T follicular helper cell (primary cell): Measurements from ENCODE around the gene SLC38A5.
"Not testable (repeated sequence)": the region's sequence is repeated elsewhere in the genome, so short reads cannot be mapped to it uniquely, and the experiment has no call there.

Source experiments
- DNase-seq: peaks from one replicate; pipeline ENCODE4 v3.0.0-alpha.2; 2020; ENCODE audit warnings: low read depth

The SLC38A5 gene

GRCh38 chrX:48468247-48468671 lies 1.8 kb downstream of the SLC38A5 start:
- no peak for DNase-seq

DNA sequence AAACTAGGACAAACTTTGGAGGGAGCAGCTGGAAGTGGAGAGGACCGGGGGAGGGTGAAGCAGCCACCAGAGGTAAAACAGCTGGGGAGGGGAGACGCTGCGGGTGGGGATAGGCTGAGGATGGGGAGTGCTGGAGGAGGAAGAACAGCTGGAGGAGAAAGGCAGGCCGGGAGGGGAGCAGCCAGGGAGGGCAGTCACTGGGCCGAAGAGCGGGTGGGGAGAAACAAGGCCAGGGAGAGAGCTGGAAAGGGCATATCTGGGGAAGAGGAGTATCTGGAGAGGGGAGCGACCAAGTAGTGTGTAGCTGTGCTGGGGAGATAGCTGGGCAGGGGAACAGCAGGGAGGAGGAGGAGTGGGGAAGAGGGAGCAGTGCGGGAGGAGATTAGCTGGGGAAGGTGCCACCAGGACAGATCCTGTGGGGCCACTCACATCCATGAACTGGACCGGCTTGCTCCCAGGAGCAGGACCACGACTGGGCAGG lies 2.7 kb downstream of the SLC38A5 start:
- DNase-seq: no peak

DNA sequence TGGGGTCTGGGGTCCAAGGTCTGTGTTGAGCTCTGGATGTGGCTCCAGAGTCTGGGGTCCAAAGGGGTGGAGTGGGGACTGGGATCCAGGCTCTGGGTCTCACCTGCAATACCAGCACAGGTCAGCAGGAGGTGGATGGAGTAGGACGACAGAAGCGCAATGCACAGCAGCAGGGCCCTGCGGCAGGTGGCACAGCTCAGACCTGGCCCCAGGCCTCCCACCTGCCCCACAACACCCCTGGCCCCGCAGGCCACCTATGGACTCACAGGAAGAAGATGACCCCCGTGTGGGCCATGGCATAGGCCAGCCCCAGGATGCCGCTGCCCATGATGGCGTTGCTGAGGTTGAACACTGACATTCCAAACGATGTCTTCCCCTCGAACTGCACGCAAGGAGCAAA lies 3.4 kb downstream of the SLC38A5 start:
- DNase-seq: no peak

- DNase-seq: no peak
Observed at GRCh38 chrX:48465336-48465933, 4.6 kb downstream of the SLC38A5 start.

DNA sequence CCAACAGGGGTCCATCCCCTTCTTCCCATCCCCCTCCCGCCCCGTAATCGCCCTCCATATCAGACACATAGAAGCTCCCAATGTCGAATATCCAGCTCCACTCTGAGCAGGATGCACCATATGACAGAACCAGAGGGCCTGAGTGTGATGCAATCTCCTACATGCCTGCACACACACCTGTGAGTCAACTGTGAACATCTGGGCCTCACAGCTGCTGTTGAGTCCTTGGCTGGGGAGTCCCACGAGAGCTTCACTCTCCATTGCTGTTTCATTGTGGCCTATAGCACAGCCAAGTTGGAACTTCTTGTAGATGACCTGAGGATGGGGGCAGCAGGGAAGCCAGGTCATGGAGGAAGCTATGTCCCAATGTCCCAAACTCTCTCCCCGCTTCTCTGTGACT lies 8.2 kb downstream of the SLC38A5 start:
- DNase-seq: no peak

DNA sequence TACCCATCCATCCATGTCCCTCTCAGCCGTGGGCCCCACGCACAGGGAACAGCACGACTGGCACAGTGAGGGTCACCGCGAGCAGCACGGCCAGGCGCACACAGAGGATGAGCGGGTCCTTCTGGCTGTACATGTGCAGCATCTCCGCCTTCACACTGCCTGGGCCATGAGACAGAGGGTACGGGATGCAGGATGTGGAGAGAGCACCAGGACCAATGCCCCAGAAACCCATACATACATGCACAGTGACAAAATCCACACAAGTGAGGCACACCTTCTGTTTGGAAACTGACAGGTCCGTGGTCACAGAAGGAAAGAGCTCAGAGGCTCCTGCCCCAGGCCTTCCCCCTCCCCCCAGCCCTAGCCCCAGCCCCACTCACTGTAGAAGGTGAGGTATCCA lies 9.5 kb downstream of the SLC38A5 start:
- DNase-seq: no peak

DNA sequence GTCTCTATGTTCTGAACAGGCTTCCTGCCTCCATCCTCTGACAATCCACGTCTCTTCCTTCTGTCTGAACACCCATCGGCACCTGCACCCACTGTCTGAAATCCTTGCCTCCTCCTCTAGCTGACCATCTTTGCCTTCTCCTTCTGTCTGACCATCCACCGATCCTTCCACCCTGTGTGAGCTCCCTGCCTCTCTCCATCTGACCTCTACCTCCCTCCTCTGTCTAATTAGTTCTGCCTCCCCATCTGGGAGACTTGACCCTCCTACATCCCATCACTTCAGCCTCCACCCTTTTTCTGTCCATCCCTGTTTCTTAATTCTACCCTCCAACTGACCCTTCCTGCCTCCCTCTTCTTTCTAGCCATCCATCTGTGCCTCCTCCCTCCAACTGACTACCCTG lies 10.0 kb downstream of the SLC38A5 start:
- DNase-seq: no peak

DNA sequence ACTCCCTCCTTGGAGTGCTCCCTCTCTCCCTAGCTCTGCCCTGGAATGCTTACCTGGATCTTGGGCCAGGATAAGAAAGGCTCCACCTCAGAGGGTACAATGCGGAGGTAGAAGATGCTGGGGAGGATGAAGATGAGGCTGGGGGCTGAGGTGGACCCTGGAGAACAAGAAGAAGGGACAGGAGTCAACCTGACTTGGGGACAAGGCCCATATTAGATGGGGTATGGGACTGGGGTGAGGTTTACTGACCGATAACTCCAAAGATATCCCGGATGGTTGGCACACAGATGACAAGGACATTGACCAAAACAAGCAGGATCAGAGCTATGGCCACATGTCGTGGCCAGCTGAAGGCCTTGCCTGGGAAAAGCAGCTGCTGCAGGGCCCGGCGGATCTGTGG lies 10.6 kb downstream of the SLC38A5 start:
- DNase-seq: no peak

- DNase-seq: no peak
Observed at GRCh38 chrX:48458711-48459110, 11.3 kb downstream of the SLC38A5 start.

DNA sequence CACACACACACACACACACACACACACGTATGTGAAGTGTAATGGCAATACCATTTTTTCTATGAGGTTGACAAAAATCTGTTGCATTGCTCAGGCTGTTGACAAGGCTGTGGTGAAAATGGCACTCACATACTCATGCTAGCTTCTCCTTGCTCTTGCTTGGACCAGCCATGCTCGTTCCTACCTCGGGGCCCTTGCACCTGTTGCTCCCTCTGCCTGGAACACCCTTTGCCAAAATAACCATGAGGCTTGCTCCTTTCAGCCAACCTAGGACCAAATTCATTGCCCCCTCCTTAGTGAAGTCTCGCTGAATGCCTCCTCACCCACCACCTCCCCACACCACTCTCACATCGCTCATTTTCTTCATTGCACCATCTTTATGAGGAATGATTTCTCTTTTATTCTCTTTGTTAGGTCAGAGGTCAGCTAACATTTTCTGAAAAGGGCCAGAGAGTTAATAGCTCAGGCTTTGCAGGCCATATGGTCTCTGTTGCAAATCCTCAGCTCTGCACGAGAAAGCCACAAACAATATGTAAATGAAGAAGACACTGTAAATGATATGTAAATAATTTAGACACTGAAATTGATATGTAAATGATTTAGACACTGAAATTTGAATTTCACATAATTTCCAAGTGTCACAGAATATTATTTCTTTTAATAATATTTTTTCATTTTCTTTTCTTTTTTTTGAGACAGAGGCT lies 13.3 kb downstream of the SLC38A5 start:
- DNase-seq: no peak

DNA sequence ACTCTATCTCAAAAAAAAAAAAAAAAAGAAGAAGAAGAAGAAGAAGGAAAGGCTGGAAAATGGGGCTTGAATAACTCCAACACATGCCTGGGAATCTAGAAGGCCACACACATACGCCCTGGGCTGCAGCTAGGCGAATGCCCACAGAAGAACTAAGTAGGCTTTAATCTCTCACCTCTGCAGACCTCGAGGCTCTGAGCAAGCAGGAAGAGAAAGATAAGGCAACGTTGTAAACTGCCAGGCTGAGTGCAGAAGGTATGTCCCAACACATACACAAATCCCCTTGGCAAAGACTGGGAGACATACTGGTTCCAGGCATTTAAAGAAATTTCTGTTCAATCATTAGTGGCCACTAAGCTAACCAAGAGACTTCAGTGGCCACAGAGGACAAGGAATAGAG lies 18.4 kb downstream of the SLC38A5 start:
- no peak for DNase-seq

DNA sequence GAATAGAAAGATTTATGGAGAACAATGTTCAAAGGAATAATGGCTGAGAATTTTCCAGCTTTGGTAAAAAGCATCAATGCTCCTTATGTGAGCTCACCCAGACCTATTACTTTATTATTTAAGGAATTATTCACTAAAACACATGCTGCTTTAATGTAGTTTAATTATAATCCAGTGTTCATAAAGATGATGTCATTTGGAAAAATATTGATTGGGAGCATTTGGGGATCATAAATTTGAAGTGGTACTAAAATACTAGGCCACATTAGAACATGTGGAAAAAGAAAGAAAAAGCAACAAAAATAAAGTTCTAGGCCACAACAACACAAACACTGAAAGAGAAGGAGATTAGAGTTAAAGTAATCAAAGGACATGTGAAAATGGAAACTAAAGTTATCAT lies 20.0 kb downstream of the SLC38A5 start:
- no peak for DNase-seq

DNA sequence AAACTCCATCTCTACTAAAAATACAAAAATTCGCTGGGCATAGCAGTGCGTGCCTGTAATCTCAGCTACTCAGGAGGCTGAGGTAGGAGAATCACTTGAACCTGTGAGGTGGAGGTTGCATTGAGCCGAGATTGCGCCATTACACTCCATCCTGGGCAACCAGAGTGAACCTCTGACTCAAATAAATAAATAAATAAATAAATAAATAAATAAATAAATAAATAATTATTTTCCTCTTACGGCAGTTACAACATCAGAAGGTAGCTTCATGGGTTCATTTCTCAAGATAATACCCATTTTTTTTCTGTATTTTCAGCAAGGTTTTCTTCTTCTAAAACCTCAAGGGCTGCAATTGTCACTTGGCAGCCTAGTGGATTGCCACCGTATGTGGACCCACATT lies 22.9 kb downstream of the SLC38A5 start:
- not testable (repeated sequence) for DNase-seq

- DNase-seq: not testable (repeated sequence)
Observed at GRCh38 chrX:48433713-48434112, 36.3 kb downstream of the SLC38A5 start.

DNA sequence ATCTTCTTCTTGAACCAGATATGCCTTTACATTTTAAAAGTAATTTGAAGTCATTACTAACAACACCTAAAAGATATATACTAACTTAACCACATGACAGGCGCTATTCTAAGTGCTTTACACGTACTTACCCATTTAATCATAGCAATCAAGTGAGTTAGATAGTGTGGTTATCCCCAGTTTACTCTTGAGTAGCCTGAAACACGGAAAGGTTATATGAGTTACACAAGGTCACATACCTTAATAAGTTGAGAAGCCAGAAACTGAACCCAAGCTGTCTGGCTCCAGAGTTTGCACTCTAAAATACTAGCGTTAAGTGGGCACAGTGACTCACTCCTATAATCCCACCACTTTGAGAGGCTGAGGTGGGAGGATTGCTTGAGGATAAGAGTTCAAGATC lies 39.9 kb downstream of the SLC38A5 start:
- not testable (repeated sequence) for DNase-seq

- not testable (repeated sequence) for DNase-seq
Observed at GRCh38 chrX:48429606-48430005, 40.5 kb downstream of the SLC38A5 start.

- DNase-seq: not testable (repeated sequence)
Observed at GRCh38 chrX:48427027-48427716, 42.9 kb downstream of the SLC38A5 start.

GRCh38 chrX:48411860-48412259 lies 58.2 kb downstream of the SLC38A5 start, which contains the start of gene SSX4B:
Gene SSX4B (minus strand): TSS chrX:48411960. CDS start chrX:48411372, 588 bp downstream.
- DNase-seq: not testable (repeated sequence)
